Pancreas (tissue), 10 donors: ENCODE data around the gene CSF1R. TPM values are rescaled to one million over a fixed set of nuclear protein-coding genes. Genes with fewer than 3 reads are reported as not detected.

Source experiments
- ATAC-seq, 4 donors: fragments of 200-7000 bp; cut with Tn5 transposase; one replicate each; pipeline versions ENCODE4 v1.8.0 to v1.9.1; 2020; ENCODE audit warnings: mild to moderate bottlenecking in 4 of 4, moderate library complexity in 4 of 4
- DNase-seq, 6 donors: peaks; one replicate each; pipeline ENCODE4 v3.0.0-alpha.2; 2020
- FAIRE-seq: peaks from 2 replicates; lab custom pipeline; 2012; peaks lifted over from hg19 to GRCh38; lab: Jason Lieb, UNC
- H3K27ac ChIP-seq, 4 donors: fragments of 200-600 bp; sonication (generic); 1 replicate in 3 of 4; 2 replicates in 1 of 4; pipeline versions ENCODE4 v1.5.0 to v1.8.0; 2020
- H3K27me3 ChIP-seq, 4 donors: fragments of 200-600 bp; one replicate each; pipeline ENCODE4 v1.8.0; 2021
- H3K36me3 ChIP-seq, 3 donors: fragments of 200-600 bp; sonication (generic) in 1 of 3; one replicate each; pipeline versions ENCODE4 v1.5.0 to v1.8.0; 2020 to 2021
- H3K4me1 ChIP-seq, 3 donors: fragments of 200-600 bp; one replicate each; pipeline ENCODE4 v1.8.0; 2021
- H3K4me3 ChIP-seq, 4 donors: fragments of 200-600 bp; sonication (generic) in 2 of 4; one replicate each; pipeline versions ENCODE4 v1.5.0 to v1.8.0; 2020 to 2021
- H3K9me3 ChIP-seq, 4 donors: fragments of 200-600 bp; one replicate each; pipeline ENCODE4 v1.8.0; 2021
- CTCF ChIP-seq, 4 donors: fragments of 200-600 bp; sonication (generic) in 3 of 4; IDR thresholded peaks; one replicate each; pipeline versions ENCODE4 v1.5.0 to v1.8.0; 2021; ENCODE audit warnings: antibody characterized with exemption in 4 of 4
- WGBS, 2 donors: extraction: QIAGEN DNeasy Blood & Tissue Kit; methylation state at CpG; one replicate each; pipeline ENCODE4 v1.1.7; 2013; 5-methylcytosine and 5-hydroxymethylcytosine counted together
- intact Hi-C, 3 donors: fragments of 100-400 bp; cut with DNase I; formaldehyde crosslinking; loops; one replicate each; pipeline versions ENCODE4 v1.11.1 to v1.14.2; 2022
- polyA plus RNA-seq, 2 donors: library from polyadenylated mRNA; stranded (reverse); fragments of 200-250 nt; gene quantifications; one replicate each; pipeline ENCODE4 v1.2.3, GENCODE V29; 2013
- total RNA-seq, 6 donors: library from RNA; stranded (reverse); fragmentation: NEBNext Ultra II Directional in 4 of 6; extraction: Animal tissue kit (Norgen Biotek cat#: 25700) in 4 of 6; gene quantifications; one replicate each; pipeline versions ENCODE4 v1.2.1 to v1.2.4, GENCODE V29; 2021 to 2023
- donor health status: healthy with polysubstance abuse.
- donor health status: DM: no; HTN: no; CAD: no; lungs with moderate emphysema.
- donor health status: DM: no; HTN: no; CAD: no.
- donor health status: control.
- donor health status: control.
- donor health status: Bipolar disorder and iron deficiency.
- donor health status: DM: yes; HTN: yes; CAD: no.
- donor health status: DM: no; HTN: no; CAD: no.
- donor health status: DM: no; HTN: no; CAD: no.
- donor health status: DM: yes; HTN: yes; CAD: no.

CSF1R gene
- total and polyA plus RNA-seq, 8 donors: 1.4 to 51.2 (median 4.1) TPM

DNA sequence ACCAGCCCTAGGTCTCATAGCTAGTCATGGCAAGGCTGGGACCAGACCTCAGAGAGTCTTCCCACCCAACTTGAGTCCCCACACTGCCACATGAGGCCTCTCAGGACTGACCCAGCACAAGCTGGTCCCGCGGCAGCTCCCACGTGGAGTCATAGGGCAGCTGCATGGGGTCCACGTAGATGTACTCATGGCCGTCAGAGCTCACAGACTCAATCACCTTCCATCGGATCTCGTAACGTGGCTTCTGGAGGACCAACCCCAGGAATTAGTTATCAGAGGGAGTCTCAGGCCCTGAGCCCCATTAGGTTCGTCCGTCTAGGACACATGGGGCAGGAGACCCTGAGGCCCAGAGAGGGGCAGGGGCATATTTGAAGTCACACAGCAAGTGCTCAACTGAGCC is 39.0 kb upstream of the CSF1R start:
- DNase-seq (no peak), FAIRE-seq (no peak), ATAC-seq (no peak)
- Histone ChIP-seq H3K27ac (no peak overlapping the region), H3K4me3 (no peak overlapping the region), H3K4me1 (no peaks in the 10 kb centered on the region), H3K36me3 (no peaks in the 10 kb centered on the region), H3K27me3 (no peaks in the 10 kb centered on the region), H3K9me3 (no peaks in the 10 kb centered on the region)
- no peak for TF ChIP-seq CTCF (IDR thresholded peaks at IDR 0.05)
- intact Hi-C loops: loop anchor here in 1 of 3 donors (10.0 kb wide), 1 partner anchor 219 kb away; no protein-coding TSS in a partner anchor
- 84 to 92% methylated on average over 10 of the region's 10 CpGs for WGBS, 2 donors

GRCh38 chr5:150124596-150124995 is 38.2 kb upstream of the CSF1R start:
- Histone ChIP-seq H3K4me1 (no peaks in the 10 kb centered on the region), H3K27ac (no peak overlapping the region), H3K27me3 (no peaks in the 10 kb centered on the region), H3K9me3 (no peaks in the 10 kb centered on the region), H3K4me3 (no peak overlapping the region), H3K36me3 (no peaks in the 10 kb centered on the region)
- no peak for TF ChIP-seq CTCF (IDR thresholded peaks at IDR 0.05)
- intact Hi-C loops: loop anchor here in 1 of 3 donors (10.0 kb wide), 1 partner anchor 220 kb away; no protein-coding TSS in a partner anchor
- DNase-seq (peak in 1 of 6 donors; percentile 30), FAIRE-seq (no peak), ATAC-seq (no peak)
- WGBS, 2 donors: 83 to 94% methylated on average over 8 of the region's 8 CpGs

DNA sequence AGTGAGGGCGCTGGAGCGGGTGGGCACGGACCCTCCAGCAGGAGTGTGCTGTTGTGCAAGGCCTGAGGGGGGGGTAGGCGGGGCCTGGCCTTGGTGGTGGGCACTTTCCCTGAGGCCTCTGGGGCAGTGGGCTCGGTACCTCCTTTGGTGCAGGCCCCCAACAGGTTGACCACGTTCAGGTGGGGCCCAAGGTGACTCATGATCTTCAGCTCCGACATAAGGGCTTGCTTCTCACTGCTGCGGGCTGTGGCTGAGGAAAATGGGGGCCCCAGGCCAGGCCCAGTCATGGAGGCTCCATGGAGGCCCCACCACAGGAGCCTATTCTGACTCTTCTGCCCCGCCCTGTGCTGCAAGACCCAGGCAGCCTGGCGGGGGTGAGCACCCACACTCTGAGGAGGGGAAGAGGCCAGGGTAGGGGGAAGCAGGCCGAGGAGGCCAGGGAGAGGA is 37.8 kb upstream of the CSF1R start:
- DNase-seq (peak in 1 of 6 donors; percentile 33), FAIRE-seq (no peak), ATAC-seq (no peak)
- H3K4me3 ChIP-seq: no peak overlapping the region
- TF ChIP-seq CTCF (IDR thresholded peaks at IDR 0.05): no peak
- no peaks in the 10 kb centered on the region for H3K9me3 ChIP-seq
- no peak overlapping the region for H3K27ac ChIP-seq
- intact Hi-C loops: loop anchor here in 1 of 3 donors (10.0 kb wide), 1 partner anchor 221 kb away; no protein-coding TSS in a partner anchor
- no peaks in the 10 kb centered on the region for H3K27me3 ChIP-seq
- no peaks in the 10 kb centered on the region for H3K36me3 ChIP-seq
- H3K4me1 ChIP-seq: no peaks in the 10 kb centered on the region
- 83 to 87% methylated on average over 10 to 11 of the region's 11 CpGs for WGBS, 2 donors

DNA sequence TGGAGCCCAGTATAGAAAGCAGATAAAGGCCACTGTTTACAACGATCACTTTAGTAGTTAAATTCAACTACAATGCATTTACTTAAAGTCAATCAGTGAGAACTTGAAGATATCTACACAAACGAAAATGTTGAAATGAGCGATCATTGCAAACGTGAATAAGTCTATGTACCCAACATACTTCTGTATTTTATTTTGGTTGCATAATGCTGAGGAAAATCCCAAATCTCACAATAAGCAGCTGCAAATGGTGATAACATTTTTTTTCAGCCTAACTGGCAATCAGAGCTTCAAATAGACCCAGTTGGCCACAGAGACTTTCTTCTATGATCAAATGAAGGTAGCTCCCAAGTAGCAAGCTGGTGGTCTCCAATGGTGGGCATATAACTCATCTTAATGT is 37.2 kb upstream of the CSF1R start:
- H3K36me3 ChIP-seq: no peaks in the 10 kb centered on the region
- no peak for FAIRE-seq
- H3K4me1 ChIP-seq: no peaks in the 10 kb centered on the region

More for the DNA sequence above, 37.2 kb upstream of the CSF1R start:
- TF ChIP-seq CTCF (IDR thresholded peaks at IDR 0.05): no peak
- H3K4me3 ChIP-seq: no peak overlapping the region
- intact Hi-C loops: loop anchor here in 1 of 3 donors (10.0 kb wide), 1 partner anchor 221 kb away; no protein-coding TSS in a partner anchor
- no peaks in the 10 kb centered on the region for H3K9me3 ChIP-seq
- ATAC-seq: no peak
- DNase-seq: no peak
- 48 to 50% methylated on average over 4 of the region's 4 CpGs for WGBS, 2 donors
- no peaks in the 10 kb centered on the region for H3K27me3 ChIP-seq
- no peak overlapping the region for H3K27ac ChIP-seq
